Choroid plexus epithelial cell (primary cell): Measurements from ENCODE around the gene MKKS.
A peak's percentile ranks its signal among the peaks of the same experiment; 100 is the strongest.
"Not testable (repeated sequence)": the region's sequence is repeated elsewhere in the genome, so short reads cannot be mapped to it uniquely, and the experiment has no call there.

Source experiments
- DNase-seq: peaks from one replicate; pipeline ENCODE4 v3.0.0-alpha.2; 2010; ENCODE audit warnings: low read depth
- H3K4me3 ChIP-seq: 2 replicates; pipeline ENCODE4 v1.5.1; 2011; ENCODE audit warnings: low read depth, mild to moderate bottlenecking, control low read depth, low read length, moderate library complexity
- TF ChIP-seq, protein P1 (sequence below): conservative IDR thresholded peaks from 2 replicates; pipeline ENCODE4 v1.5.1; 2011; ENCODE audit warnings: low read depth, mild to moderate bottlenecking, control low read depth, inconsistent platforms, low read length, moderate library complexity

The MKKS gene

DNA sequence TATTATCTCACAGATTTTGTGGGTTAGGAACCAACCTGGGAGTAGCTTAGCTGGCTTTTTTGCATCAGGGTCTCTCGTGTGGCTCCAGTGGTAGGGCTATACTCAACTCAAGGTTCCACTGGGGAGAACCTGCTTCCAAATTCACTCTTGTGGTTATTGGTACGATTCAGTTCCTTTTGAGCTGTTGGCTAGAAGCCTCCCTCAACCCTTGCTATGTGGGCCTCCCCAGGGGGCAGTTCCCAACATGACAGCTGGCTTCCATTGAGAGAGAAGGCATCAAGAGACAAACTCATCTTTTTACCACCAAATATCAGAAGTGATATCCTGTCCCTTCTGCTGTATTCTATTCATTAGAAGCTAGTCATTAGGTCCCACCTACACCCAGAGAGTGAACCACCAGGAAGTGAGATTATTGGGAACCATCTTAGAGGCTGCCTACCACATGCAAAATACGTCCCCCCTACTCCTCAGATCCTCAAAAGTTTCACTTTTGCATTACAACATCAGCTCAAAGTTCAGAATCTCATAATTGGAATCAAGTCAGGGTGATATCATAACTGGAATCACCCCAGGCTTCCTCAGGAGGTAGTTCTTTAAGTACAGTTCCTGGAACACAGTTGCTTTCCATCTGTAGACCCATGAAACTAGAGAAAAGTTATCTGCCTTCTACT, 30.9 kb downstream of the MKKS start:
- TF ChIP-seq, protein P1, sequence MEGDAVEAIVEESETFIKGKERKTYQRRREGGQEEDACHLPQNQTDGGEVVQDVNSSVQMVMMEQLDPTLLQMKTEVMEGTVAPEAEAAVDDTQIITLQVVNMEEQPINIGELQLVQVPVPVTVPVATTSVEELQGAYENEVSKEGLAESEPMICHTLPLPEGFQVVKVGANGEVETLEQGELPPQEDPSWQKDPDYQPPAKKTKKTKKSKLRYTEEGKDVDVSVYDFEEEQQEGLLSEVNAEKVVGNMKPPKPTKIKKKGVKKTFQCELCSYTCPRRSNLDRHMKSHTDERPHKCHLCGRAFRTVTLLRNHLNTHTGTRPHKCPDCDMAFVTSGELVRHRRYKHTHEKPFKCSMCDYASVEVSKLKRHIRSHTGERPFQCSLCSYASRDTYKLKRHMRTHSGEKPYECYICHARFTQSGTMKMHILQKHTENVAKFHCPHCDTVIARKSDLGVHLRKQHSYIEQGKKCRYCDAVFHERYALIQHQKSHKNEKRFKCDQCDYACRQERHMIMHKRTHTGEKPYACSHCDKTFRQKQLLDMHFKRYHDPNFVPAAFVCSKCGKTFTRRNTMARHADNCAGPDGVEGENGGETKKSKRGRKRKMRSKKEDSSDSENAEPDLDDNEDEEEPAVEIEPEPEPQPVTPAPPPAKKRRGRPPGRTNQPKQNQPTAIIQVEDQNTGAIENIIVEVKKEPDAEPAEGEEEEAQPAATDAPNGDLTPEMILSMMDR: no peak
- peak; percentile 38 for DNase-seq
- H3K4me3 ChIP-seq: no peak overlapping the region

DNA sequence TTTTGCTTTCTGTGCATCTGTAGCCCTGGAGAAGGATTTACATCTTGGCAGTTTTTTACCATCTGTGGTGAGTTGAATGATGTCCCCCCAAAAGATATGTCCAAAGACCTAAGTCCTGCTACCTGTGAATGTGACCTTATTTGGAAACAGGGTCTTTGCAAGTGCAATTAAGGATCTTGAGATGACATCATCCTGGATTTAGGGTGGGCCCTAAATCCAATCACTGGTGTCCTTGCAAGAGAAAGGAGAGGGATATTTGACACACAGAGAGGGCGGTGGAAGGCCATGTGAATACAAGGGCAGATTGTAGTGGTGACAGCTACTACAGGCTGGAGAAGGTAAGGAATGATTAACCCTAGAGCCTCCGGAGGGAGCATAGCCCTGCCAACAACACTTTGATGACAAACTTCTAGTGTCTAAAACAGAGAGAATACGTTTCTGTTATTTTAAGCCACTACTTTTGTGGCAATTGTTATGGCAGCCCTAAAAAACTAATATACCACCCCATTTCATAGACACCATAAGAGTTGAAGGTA, 35.1 kb downstream of the MKKS start:
- DNase-seq: no peak
- no peak overlapping the region for H3K4me3 ChIP-seq
- TF ChIP-seq, protein P1: no peak

DNA sequence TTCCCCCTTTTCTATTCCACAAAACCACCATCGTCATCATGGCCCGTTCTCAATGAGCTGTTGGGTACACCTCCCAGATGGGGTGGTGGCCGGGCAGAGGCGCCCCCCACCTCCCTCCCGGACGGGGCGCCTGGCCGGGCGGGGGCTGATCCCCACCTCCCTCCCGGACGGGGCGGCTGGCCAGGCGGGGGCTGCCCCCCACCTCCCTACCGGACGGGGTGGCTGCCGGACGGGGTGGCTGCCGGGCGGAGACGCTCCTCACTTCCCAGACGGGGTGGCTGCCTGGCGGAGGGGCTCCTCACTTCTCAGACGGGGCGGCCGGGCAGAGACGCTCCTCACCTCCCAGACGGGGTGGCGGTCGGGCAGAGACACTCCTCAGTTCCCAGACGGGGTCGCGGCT, 39.3 kb downstream of the MKKS start:
- DNase-seq, H3K4me3 ChIP-seq: not testable (repeated sequence)

DNA sequence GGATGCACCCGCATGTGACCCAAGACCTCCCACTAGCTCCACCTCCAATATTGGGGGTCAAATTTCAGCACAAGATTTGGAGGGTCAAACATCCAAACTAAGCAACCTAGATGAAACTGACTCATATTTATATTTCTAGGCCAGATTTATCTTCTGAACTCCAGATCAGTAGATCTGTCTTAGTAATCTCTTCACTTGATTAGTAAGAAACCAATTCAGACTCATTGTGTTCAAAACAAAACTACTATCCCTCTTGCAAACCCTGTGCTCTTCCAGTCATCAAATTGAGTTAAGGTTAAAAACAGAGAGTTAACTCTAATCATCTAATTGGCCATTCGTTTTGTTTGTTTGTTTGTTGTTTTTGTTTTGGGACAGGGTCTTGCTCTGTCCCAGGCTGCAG, 43.3 kb downstream of the MKKS start:
- no peak for DNase-seq
- TF ChIP-seq, protein P1: no peak
- H3K4me3 ChIP-seq: no peak overlapping the region

DNA sequence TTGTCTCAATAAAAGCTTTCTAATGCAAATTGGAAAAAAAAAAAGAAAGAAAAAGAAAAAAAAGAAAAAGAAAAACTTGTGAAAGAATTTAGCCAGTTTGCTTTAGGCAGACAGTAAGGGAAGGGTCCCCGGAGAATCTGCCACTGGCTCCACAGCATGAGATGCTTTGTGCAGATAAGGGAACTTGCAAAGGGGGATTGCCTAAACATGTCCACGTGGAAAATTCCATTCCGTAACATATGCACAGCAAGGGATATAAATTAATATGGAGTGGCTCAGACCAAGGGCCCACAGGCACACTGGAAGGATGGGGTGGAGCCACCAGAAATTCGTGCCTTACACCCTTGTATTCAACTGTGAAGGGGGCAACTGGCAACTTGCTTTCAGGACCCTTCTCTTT, 45.4 kb downstream of the MKKS start:
- no peak for DNase-seq

DNA sequence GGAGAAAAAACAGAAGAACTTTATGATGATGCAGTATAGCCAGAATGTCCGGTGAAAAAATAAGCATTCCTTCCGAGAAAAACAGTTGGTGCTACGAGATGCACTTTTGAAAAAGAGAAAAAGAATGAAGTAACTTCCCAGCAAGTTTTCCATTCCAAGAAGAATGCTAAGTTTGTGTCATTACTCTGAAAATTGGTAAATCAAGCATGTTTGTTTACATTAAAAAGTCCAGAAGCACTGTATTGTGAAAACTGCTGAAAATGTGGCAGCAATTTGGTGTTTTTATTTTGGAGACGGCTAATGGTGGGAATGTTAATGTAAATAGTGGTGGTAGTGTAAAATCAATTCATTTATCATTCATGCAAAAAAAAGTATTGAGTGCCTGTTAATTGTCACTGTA, 46.3 kb downstream of the MKKS start:
- no peak for DNase-seq
- TF ChIP-seq, protein P1: no peak
- H3K4me3 ChIP-seq: no peak overlapping the region

More for the DNA sequence above, 45.4 kb downstream of the MKKS start:
- no peak overlapping the region for H3K4me3 ChIP-seq
- TF ChIP-seq, protein P1: no peak

DNA sequence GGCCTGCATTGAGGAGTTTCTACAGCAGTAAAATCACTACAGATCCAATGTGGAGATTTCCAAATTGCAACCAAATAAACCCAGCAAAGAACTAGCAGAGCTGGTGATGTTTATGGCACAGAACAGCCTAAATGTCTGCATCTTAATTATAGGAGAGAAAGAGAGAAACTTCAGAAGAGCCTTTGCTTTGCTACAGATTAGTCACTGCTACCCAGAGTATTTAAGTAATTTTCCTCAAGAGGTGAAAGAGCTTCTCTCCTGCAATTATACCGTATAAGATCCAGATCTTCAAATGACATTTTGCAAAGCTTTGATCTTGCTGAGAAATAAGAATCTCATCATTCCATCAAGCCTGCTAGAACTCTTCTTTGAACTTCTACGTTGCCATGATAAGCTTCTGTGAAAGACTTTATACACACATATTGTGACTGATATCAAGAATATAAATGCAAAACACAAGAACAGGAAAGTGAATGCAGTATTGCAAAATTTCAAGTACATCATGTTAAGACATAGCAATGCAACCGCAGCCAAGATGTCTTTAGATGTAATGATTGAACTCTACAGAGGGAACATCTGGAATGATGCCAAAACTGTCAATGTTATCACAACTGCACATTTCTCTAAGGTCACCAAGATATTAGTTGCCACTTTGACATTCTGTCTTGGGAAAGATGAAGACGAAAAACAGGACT, 48.0 kb downstream of the MKKS start:
- TF ChIP-seq, protein P1: no peak
- peak; percentile 64 for DNase-seq
- H3K4me3 ChIP-seq: no peak overlapping the region
